Brain pericyte (primary cell): ENCODE data around the gene MS4A10.
A peak's percentile ranks its signal among the peaks of the same experiment; 100 is the strongest.

Experiments
- DNase-seq: peaks from one replicate; pipeline ENCODE4 v3.0.0-alpha.2; 2012; ENCODE audit warnings: low read depth, low spot score

The MS4A10 gene

GRCh38 chr11:60765355-60765754, 19.8 kb upstream of the MS4A10 start:
- DNase-seq: no peak

DNA sequence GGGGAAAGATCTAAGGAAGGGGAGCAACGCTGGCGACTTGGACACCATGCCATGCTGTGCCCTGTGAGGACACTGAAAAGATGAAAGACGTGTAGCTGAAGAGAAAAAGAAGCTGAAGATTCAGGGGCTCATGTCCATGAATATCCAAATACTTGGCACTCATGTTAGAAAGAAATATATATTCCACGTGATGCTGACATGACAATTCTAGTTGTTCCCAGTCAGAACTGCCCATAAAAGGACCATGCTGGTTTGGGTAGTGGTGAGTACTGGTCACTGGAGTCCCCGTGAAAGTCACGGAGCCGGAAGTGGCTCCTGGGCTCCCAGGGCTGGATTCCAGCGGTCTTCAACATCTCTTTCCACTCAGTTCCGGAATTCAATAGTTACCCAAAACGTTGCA, 18.6 kb upstream of the MS4A10 start:
- DNase-seq: no peak

DNA sequence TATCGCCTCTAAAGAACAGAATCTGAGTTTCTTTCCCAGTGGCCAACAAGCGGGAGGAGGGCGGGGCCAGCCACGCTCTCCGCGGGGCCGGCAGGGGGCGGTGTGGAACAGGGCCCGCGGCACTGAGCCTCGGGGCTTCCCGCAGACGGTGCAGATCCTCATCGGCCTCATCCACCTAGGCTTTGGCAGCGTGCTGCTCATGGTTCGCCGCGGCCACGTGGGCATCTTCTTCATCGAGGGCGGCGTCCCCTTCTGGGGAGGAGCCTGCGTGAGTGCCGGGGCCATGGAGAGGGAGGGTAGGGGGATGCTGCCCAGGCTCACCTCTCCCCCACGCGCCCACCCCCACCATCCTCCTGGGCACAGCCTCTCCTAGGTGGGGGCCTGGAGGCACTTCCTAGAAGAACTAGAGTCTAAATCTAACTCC, 17.7 kb upstream of the MS4A10 start:
- no peak for DNase-seq

DNA sequence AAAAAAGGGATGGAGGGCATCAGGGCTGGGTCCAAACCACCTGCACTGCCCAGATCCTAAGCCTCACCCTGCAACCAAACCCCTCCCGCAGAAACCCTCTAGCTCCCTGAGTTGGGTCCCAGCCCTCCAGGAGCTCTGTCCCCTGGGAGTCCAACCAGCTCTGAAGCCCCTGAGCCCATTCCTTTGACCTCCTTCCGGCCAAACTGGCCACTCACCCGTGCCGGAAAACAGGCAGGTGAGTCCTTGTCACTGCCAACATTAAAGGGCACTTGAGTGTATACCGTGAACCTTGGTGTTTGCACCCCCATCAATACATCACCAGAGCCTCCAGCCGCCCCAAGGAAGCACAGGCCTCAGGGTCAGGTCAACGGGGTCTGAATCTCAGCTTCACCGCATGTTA, 16.9 kb upstream of the MS4A10 start:
- no peak for DNase-seq

DNA sequence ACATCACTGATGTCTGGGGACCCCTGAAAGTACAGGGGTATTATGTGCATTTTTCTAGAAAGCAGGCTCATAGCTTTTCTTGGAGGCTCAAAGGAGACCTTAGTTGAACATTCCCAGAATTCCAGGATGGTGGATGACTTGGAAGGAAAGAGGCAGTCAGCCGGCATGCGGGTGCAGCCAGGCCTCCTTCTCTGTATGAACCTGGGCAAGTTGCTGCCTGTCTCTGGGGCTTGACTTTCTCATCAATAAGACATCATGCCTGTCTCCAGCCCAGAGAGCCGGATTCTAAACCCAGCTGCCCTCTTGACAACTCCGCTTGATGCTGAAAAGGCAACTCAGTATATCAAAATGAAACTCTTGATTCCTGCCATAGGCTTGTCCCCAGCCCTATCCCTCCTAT, 15.9 kb upstream of the MS4A10 start:
- no peak for DNase-seq

GRCh38 chr11:60769811-60770210, 15.3 kb upstream of the MS4A10 start:
- DNase-seq: no peak

- no peak for DNase-seq
These were observed 14.0 kb upstream of the MS4A10 start for GRCh38 chr11:60771146-60771545.

DNA sequence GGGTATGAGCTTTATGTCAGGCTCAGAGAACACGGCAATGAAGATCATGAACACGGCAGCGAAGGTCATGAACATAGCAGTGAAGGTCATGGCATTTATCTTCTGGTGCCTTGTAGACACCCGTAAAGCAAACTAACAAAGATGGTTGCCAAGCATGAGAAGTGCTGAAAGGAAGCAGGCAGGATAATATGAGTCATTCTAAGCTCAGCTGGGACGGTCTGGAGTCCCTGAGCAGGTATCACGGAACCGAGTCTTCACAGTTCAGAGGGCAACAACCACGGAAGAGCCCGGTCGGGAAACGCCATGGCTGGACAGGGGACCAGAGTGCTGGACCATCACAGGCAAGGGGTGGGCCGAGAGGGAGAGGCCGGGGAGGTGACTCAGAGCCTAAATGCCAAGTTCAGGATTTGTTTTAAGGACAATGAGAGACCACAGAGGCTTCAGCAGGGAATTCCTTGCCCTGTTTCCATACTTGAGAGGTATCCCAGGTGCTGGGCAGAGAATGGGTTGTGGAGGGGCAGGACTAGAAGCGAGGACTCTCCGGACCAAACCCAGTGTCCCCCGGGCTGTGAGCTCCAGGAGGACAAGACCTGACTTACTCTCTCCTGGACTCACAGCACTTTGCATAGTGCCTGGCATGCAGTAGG, 13.1 kb upstream of the MS4A10 start:
- DNase-seq: no peak

- no peak for DNase-seq
These were observed 12.5 kb upstream of the MS4A10 start for GRCh38 chr11:60772666-60773065.

GRCh38 chr11:60774726-60775125, 10.4 kb upstream of the MS4A10 start:
- DNase-seq: no peak

DNA sequence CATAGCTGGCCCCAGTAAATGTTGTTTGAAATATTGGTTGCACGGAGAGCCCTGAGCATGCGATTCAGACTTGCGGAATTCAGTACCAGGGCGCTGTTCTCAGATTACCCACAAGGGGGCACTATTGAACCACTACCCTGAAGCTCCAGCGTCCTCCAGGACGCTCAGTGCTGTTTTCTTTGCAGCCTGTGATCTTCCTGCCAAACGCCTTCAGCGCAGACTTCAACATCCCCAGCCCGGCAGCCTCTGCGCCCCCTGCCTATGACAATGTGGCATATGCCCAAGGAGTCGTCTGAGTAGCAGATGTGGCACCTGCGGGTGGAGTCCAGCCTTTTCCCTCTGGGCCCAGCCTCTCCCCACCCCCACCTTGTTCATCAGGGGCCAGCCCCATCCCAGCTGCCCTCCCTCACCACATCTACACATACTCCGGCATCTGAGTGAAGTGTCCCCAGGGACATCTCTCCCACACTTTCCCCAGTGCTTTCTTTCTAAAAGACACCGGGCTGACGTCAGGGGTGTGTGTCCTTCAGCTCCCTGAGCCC, 9.6 kb upstream of the MS4A10 start:
- peak; percentile 82 for DNase-seq

DNA sequence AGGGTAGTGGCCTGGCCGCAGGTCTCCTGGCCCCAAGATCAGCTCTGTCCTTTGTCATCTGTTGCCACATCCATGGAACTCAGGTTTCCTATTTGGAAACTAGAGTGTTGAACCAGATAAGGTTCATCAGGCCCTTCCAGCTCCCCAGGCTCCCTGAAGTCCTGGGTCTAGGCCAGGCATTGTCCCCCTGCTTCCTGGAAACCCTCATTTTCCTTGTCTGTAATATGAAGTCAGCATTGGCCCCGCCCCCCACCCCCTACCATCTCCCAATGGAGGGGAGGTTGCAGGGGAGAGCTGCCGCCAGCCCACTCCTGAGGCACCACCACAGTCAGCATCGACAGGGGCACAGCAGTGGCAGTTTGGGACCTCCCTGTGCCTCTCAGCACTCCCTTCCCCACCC, 9.0 kb upstream of the MS4A10 start:
- no peak for DNase-seq

GRCh38 chr11:60777106-60777505, 8.0 kb upstream of the MS4A10 start:
- DNase-seq: no peak

GRCh38 chr11:60777572-60777971, 7.6 kb upstream of the MS4A10 start:
- DNase-seq: no peak

GRCh38 chr11:60780065-60780464, 5.1 kb upstream of the MS4A10 start:
- DNase-seq: no peak

- DNase-seq: no peak
These were observed 4.4 kb upstream of the MS4A10 start for GRCh38 chr11:60780774-60781173.

GRCh38 chr11:60781286-60781980, 3.7 kb upstream of the MS4A10 start:
- DNase-seq: no peak

- DNase-seq: no peak
These were observed 3.2 kb upstream of the MS4A10 start for GRCh38 chr11:60781981-60782316.

DNA sequence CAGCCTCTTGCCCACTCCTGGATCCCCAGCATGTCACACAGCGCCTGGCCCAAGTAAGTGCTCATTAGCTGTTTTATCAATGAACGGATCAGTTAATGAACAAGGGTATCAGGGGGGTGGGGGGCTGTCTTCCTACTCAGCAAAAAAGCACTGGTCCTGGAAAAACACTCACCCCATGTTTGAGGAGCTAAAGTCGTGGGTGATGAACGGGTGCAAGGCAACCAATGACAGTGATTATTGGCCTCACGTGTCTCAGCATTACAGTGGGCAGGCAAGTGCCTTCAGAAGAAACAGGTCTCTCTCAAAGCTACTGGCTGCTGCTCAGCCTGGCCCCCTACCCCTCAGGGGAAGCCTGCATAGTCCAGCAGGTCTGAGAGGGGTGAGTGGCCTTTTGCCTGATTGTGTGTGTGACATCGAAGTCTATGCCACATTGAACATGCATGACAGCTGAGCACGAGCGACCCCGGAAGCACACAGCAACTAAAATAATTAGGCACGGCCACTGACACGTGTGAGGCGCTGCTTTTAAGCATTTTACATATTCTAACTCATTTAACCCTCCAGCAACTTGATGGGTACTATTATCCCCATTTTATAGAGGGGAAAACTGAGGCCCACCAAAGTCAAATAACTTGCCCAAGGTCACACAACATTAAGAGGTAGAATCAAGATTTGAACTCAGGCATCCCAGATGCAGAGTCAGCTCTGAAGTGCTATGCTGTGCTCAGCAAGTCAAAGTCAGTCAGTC, 2.6 kb upstream of the MS4A10 start:
- DNase-seq: no peak

DNA sequence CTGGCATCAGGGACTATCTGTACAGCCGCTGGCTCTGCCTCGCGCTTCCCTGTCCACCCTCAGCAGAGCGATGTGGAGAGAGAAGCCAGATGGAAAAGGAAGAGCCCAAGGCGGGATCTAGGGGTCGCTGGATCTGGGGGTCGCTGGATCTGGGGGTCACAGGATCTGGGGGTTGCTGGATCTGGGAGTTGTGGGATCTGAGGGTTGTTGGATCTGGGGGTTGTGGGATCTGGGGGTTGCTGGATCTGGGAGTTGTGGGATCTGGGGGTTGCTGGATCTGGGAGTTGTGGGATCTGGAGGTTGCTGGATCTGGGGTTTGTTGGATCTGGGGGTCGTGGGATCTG, 2.0 kb upstream of the MS4A10 start:
- no peak for DNase-seq

DNA sequence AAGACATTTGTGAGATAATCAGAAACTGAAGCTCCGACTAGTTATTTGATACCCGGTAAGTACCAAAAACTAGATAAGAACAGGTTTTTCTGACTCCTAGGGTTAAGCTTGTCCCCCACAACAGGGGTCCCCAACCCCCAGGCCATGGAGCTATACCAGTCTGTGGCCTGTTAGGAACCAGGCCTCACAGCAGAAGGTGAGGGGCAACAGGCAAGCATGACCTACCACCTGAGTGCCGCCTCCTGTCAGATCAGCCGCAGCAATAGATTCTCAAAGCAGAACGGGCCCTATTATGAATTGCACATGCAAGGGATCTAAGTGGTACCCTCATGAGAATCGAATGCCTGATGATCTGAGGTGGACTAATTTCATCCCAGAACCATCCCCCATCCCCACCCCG, 1.2 kb upstream of the MS4A10 start:
- DNase-seq: no peak

- DNase-seq: no peak
These were observed 751 bp downstream of the MS4A10 start for GRCh38 chr11:60785806-60786361.
